Occipital lobe (tissue), 2 donors: ENCODE measurements around the gene KHSRP. TPM values are rescaled to one million over a fixed set of nuclear protein-coding genes. Genes with fewer than 3 reads are reported as not detected.
"Not testable (repeated sequence)": the region's sequence is repeated elsewhere in the genome, so short reads cannot be mapped to it uniquely, and the experiment has no call there.

Experiments used
- DNase-seq: peaks from one replicate; lab custom pipeline; 2025; lab: John Stamatoyannopoulos, UW
- total RNA-seq: library from RNA; depleted of rRNA; stranded (reverse); fragments of >200 nt; gene quantifications from one replicate; pipeline ENCODE4 v1.2.3, GENCODE V29; 2014

Gene KHSRP
- total RNA-seq, 1 donor from 2014 or later: 73.6 TPM

- no peak for DNase-seq
These were observed 6.1 kb downstream of the KHSRP start for GRCh38 chr19:6418562-6418932.

GRCh38 chr19:6417713-6418561 is 6.7 kb downstream of the KHSRP start:
- DNase-seq: no peak

GRCh38 chr19:6416658-6417405 is 7.8 kb downstream of the KHSRP start:
- DNase-seq: no peak

- no peak for DNase-seq
These were observed 8.9 kb downstream of the KHSRP start for GRCh38 chr19:6415591-6416190.

GRCh38 chr19:6414793-6415590 is 9.6 kb downstream of the KHSRP start:
- DNase-seq: no peak

GRCh38 chr19:6413721-6414643 is 10.6 kb downstream of the KHSRP start:
- DNase-seq: no peak

- no peak for DNase-seq
These were observed 11.3 kb downstream of the KHSRP start for GRCh38 chr19:6413291-6413690.

GRCh38 chr19:6412447-6413091 is 12.0 kb downstream of the KHSRP start:
- no peak for DNase-seq

- no peak for DNase-seq
These were observed 12.6 kb downstream of the KHSRP start for GRCh38 chr19:6412061-6412446.

- DNase-seq: no peak
These were observed 15.3 kb downstream of the KHSRP start for GRCh38 chr19:6409346-6409745.

GRCh38 chr19:6406401-6406800 is 18.2 kb downstream of the KHSRP start:
- no peak for DNase-seq

GRCh38 chr19:6402837-6403608 is 21.6 kb downstream of the KHSRP start:
- peak; percentile 69 for DNase-seq

GRCh38 chr19:6402058-6402457 is 22.6 kb downstream of the KHSRP start:
- DNase-seq: no peak

GRCh38 chr19:6400062-6400944 is 24.3 kb downstream of the KHSRP start:
- not testable (repeated sequence) for DNase-seq

- DNase-seq: no peak
These were observed 28.3 kb downstream of the KHSRP start for GRCh38 chr19:6396305-6396704.

- DNase-seq: no peak
These were observed 29.8 kb downstream of the KHSRP start for GRCh38 chr19:6394831-6395230.

GRCh38 chr19:6393983-6394412 is 30.6 kb downstream of the KHSRP start:
- no peak for DNase-seq
